ENCODE data around the gene L3MBTL4.
"Not testable (repeated sequence)": the region's sequence is repeated elsewhere in the genome, so short reads cannot be mapped to it uniquely, and the experiment has no call there.

The L3MBTL4 gene

DNA sequence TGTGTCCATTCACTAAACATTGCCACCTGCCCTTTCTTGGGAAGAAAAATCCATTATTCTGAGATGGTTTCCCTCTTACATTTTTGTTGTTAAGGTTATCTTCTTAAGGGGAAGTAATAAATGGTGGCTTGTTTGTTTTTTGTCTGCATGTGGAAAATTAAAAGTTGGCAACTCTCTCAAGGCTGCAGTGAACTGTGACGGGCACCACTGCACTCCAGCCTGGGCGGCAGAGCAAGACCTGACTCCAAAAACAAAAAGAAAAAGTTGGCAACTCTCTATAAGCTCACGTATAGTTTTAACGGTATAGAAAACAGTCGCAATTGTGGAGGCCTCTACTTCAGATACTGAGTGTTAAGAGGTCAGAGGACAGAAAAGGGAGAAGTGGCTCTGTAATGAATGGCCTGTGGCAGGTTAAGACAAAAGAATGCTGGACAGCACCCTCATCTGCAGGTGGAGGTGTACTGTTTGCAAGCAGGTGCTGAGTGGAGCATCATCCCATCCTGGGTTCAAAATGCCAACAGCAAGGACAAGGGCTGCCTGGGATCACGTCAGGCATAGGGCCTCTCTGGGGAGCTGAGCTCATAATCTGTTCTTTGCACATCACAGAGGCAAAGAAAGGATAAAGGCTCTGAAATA, 16.7 kb downstream of the L3MBTL4 start:
- DNase-seq (ENCODE audit: low read depth): no peak
- no peak overlapping the region for H3K4me3 ChIP-seq (ENCODE audit: low read depth, low read length)
- TF ChIP-seq, protein P1, sequence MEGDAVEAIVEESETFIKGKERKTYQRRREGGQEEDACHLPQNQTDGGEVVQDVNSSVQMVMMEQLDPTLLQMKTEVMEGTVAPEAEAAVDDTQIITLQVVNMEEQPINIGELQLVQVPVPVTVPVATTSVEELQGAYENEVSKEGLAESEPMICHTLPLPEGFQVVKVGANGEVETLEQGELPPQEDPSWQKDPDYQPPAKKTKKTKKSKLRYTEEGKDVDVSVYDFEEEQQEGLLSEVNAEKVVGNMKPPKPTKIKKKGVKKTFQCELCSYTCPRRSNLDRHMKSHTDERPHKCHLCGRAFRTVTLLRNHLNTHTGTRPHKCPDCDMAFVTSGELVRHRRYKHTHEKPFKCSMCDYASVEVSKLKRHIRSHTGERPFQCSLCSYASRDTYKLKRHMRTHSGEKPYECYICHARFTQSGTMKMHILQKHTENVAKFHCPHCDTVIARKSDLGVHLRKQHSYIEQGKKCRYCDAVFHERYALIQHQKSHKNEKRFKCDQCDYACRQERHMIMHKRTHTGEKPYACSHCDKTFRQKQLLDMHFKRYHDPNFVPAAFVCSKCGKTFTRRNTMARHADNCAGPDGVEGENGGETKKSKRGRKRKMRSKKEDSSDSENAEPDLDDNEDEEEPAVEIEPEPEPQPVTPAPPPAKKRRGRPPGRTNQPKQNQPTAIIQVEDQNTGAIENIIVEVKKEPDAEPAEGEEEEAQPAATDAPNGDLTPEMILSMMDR (IDR thresholded peaks at IDR 0.05; ENCODE audit: insufficient read depth, low read depth, low read length, missing control alignments): no peak

DNA sequence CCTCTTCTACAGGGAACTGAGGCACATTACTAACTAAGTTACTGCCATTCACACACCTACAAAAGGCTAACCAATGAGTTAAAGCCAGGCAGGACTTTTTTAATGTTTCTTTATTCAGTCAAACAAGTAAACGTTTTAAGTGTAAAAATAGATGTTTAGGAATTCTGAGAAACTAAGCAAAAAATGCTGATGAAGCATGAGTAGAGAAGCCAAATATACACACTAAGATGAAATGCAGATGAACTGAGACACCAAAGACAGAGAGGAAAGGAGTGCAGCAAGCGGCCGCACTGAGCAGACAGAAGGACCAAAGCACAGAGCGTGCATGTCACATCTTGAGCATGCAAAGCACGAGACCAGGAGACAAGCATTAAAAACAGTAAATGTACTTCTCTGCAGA, 17.9 kb downstream of the L3MBTL4 start:
- no peak overlapping the region for H3K4me3 ChIP-seq (ENCODE audit: low read depth, low read length)
- TF ChIP-seq, protein P1 (IDR thresholded peaks at IDR 0.05; ENCODE audit: insufficient read depth, low read depth, low read length, missing control alignments): no peak
- DNase-seq (ENCODE audit: low read depth): no peak

GRCh38 chr18:6396276-6396675, 18.4 kb downstream of the L3MBTL4 start:
- H3K4me3 ChIP-seq (ENCODE audit: low read depth, low read length): no peak overlapping the region
- TF ChIP-seq, protein P1 (IDR thresholded peaks at IDR 0.05; ENCODE audit: insufficient read depth, low read depth, low read length, missing control alignments): no peak
- DNase-seq (ENCODE audit: low read depth): no peak

GRCh38 chr18:6389005-6389404, 25.7 kb downstream of the L3MBTL4 start:
- TF ChIP-seq, protein P1 (IDR thresholded peaks at IDR 0.05; ENCODE audit: insufficient read depth, low read depth, low read length, missing control alignments): no peak
- DNase-seq (ENCODE audit: low read depth): no peak
- H3K4me3 ChIP-seq (ENCODE audit: low read depth, low read length): no peak overlapping the region

DNA sequence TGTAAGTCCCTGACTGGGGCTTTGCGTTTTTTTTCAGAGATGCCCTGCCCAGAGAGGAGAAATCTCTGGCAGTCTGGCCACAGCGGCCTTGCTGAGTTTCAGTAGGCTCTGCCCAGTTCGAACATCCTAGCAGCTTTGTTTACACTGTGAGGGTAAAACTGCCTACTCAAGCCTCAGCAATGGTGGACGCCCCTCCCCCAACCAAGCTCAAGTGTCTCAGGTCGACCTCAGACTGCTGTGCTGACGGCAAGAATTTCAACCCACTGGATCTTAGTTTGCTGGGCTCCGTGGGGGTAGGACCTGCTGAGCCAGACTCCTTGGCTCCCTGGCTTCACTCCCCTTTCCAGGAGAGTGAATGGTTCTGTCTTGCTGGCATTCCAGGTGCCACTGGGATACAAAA, 31.7 kb downstream of the L3MBTL4 start:
- TF ChIP-seq, protein P1 (IDR thresholded peaks at IDR 0.05; ENCODE audit: insufficient read depth, low read depth, low read length, missing control alignments): no peak
- no peak for DNase-seq (ENCODE audit: low read depth)

GRCh38 chr18:6377473-6377872, 37.2 kb downstream of the L3MBTL4 start:
- not testable (repeated sequence) for DNase-seq (ENCODE audit: low read depth); H3K4me3 ChIP-seq (ENCODE audit: low read depth, low read length)

More for the DNA sequence above, 31.7 kb downstream of the L3MBTL4 start:
- no peak overlapping the region for H3K4me3 ChIP-seq (ENCODE audit: low read depth, low read length)

DNA sequence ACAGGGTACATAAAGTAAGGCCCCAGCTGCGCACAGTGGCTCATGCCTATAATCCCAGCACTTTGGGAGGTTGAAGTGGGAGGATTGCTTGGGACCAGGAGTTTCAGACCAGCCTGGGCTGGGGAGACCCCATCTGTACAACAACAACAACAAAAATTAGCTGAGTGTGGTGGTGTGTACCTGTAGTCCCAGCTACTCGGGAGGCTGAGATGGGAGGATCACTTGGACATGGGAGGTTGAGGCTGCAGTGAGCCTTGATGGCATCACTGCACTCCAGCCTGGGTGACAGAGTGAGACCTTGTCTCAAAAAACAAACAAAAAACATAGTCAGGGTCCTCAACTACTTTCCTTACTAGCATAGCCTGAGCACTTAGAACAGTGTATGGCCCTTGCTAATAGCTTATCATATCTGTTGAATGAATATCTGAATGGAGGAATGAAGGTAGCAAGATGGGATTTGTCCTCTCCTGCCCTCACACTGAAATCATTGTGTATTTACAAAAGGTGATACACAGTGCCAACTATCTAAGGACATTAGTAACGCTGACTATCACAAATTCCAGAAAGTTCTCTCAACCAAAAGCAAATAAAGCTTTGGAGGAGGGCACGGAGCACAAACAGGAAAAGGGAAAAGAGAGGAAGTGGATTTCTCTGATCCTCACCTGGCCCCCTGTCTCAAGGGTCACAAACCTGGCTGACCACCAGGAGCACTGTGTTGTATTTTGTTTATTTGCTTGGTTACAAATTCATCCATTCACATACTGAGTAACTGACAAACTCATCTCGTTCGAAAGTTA, 38.1 kb downstream of the L3MBTL4 start:
- TF ChIP-seq, protein P1 (IDR thresholded peaks at IDR 0.05; ENCODE audit: insufficient read depth, low read depth, low read length, missing control alignments): no peak
- no peak overlapping the region for H3K4me3 ChIP-seq (ENCODE audit: low read depth, low read length)
- DNase-seq (ENCODE audit: low read depth): no peak

All from GM12865 (cell line).